HEK293 (cell line): ENCODE data around the gene PTGES.
A peak's percentile ranks its signal among the peaks of the same experiment; 100 is the strongest.

Experiments used
- AEBP2 ChIP-seq: fragments of 450-650 bp; formaldehyde crosslinking; IDR thresholded peaks from 2 replicates; pipeline ENCODE4 v1.5.1; 2016; ENCODE audit warnings: missing biosample characterization, missing genetic modification characterization, borderline replicate concordance
- BCL11A ChIP-seq: fragments of 450-650 bp; formaldehyde crosslinking; IDR thresholded peaks from 2 replicates; pipeline ENCODE4 v1.5.1; 2016; ENCODE audit warnings: low read depth, missing biosample characterization, missing genetic modification characterization
- MEIS1 ChIP-seq: sonication (generic); formaldehyde crosslinking; IDR thresholded peaks from 2 replicates; pipeline ENCODE4 v1.8.1; 2022; ENCODE audit warnings: missing genetic modification reagents, mild to moderate bottlenecking, borderline replicate concordance
- SETDB1 ChIP-seq: IDR thresholded peaks from one replicate; pipeline ENCODE4 v1.6.1; 2017; ENCODE audit warnings: mild to moderate bottlenecking, low read length, moderate library complexity, mixed read lengths; ENCODE audit not compliant: insufficient read length
- SP2 ChIP-seq: fragments of 450-650 bp; formaldehyde crosslinking; IDR thresholded peaks from 2 replicates; pipeline ENCODE4 v1.5.1; 2016; ENCODE audit warnings: missing biosample characterization, missing genetic modification characterization
- SP3 ChIP-seq: fragments of 450-650 bp; formaldehyde crosslinking; IDR thresholded peaks from 2 replicates; pipeline ENCODE4 v1.5.1; 2016; ENCODE audit warnings: missing biosample characterization, missing genetic modification characterization
- ZBTB1 ChIP-seq: fragments of 450-650 bp; formaldehyde crosslinking; IDR thresholded peaks from 2 replicates; pipeline ENCODE4 v1.5.1; 2016; ENCODE audit warnings: missing biosample characterization, missing genetic modification characterization
- ZBTB17 ChIP-seq: fragments of 450-650 bp; formaldehyde crosslinking; IDR thresholded peaks from 2 replicates; pipeline ENCODE4 v1.5.1; 2016; ENCODE audit warnings: missing biosample characterization, missing genetic modification characterization
- ZBTB20 ChIP-seq: fragments of 450-650 bp; formaldehyde crosslinking; IDR thresholded peaks from 2 replicates; pipeline ENCODE4 v1.5.1; 2016; ENCODE audit warnings: missing biosample characterization, missing genetic modification characterization
- ZBTB44 ChIP-seq: fragments of 450-650 bp; IDR thresholded peaks from 2 replicates; pipeline ENCODE4 v1.5.1; 2018; ENCODE audit warnings: missing biosample characterization, mild to moderate bottlenecking, missing genetic modification characterization
- ZBTB49 ChIP-seq: fragments of 450-650 bp; formaldehyde crosslinking; IDR thresholded peaks from 2 replicates; pipeline ENCODE4 v1.5.1; 2016; ENCODE audit warnings: missing biosample characterization, missing genetic modification characterization, low read depth
- ZNF132 ChIP-seq: fragments of 450-650 bp; formaldehyde crosslinking; IDR thresholded peaks from 2 replicates; pipeline ENCODE4 v1.5.1; 2017; ENCODE audit warnings: missing biosample characterization, missing genetic modification characterization, borderline replicate concordance
- ZNF146 ChIP-seq: fragments of 450-650 bp; formaldehyde crosslinking; IDR thresholded peaks from 2 replicates; pipeline ENCODE4 v1.5.1; 2016; ENCODE audit warnings: missing biosample characterization, missing genetic modification characterization
- ZNF221 ChIP-seq: fragments of 450-650 bp; formaldehyde crosslinking; IDR thresholded peaks from 2 replicates; pipeline ENCODE4 v1.5.1; 2017; ENCODE audit warnings: missing biosample characterization, missing genetic modification characterization, borderline replicate concordance
- ZNF311 ChIP-seq: fragments of 450-650 bp; formaldehyde crosslinking; IDR thresholded peaks from 2 replicates; pipeline ENCODE4 v1.5.1; 2017; ENCODE audit warnings: missing biosample characterization, missing genetic modification characterization, borderline replicate concordance
- ZNF37A ChIP-seq: fragments of 450-650 bp; IDR thresholded peaks from 2 replicates; pipeline ENCODE4 v1.5.1; 2018; ENCODE audit warnings: missing biosample characterization, missing genetic modification characterization
- ZNF513 ChIP-seq: fragments of 450-650 bp; IDR thresholded peaks from 2 replicates; pipeline ENCODE4 v1.5.1; 2018; ENCODE audit warnings: missing biosample characterization, missing genetic modification characterization
- ZNF521 ChIP-seq: fragments of 450-650 bp; formaldehyde crosslinking; IDR thresholded peaks from 2 replicates; pipeline ENCODE4 v1.5.1; 2017; ENCODE audit warnings: missing biosample characterization, mild to moderate bottlenecking, missing genetic modification characterization
- ZNF558 ChIP-seq: fragments of 450-650 bp; formaldehyde crosslinking; IDR thresholded peaks from 2 replicates; pipeline ENCODE4 v1.5.1; 2016; ENCODE audit warnings: missing biosample characterization, missing genetic modification characterization
- ZNF580 ChIP-seq: fragments of 450-650 bp; formaldehyde crosslinking; IDR thresholded peaks from 2 replicates; pipeline ENCODE4 v1.5.1; 2016; ENCODE audit warnings: missing biosample characterization, missing genetic modification characterization
- ZNF600 ChIP-seq: fragments of 450-650 bp; formaldehyde crosslinking; IDR thresholded peaks from 2 replicates; pipeline ENCODE4 v1.5.1; 2016; ENCODE audit warnings: missing biosample characterization, missing genetic modification characterization
- ZSCAN4 ChIP-seq: fragments of 450-650 bp; formaldehyde crosslinking; IDR thresholded peaks from 2 replicates; pipeline ENCODE4 v1.5.1; 2017; ENCODE audit warnings: missing biosample characterization, missing genetic modification characterization
- TF ChIP-seq, protein P1 (sequence below): fragments of 450-650 bp; formaldehyde crosslinking; IDR thresholded peaks from 2 replicates; pipeline ENCODE4 v1.5.1; 2016; ENCODE audit warnings: missing biosample characterization, missing genetic modification characterization
- TF ChIP-seq, protein P2 (sequence below): fragments of 450-650 bp; formaldehyde crosslinking; IDR thresholded peaks from 2 replicates; pipeline ENCODE4 v1.5.1; 2017; ENCODE audit warnings: missing biosample characterization, missing genetic modification characterization

The PTGES gene

DNA sequence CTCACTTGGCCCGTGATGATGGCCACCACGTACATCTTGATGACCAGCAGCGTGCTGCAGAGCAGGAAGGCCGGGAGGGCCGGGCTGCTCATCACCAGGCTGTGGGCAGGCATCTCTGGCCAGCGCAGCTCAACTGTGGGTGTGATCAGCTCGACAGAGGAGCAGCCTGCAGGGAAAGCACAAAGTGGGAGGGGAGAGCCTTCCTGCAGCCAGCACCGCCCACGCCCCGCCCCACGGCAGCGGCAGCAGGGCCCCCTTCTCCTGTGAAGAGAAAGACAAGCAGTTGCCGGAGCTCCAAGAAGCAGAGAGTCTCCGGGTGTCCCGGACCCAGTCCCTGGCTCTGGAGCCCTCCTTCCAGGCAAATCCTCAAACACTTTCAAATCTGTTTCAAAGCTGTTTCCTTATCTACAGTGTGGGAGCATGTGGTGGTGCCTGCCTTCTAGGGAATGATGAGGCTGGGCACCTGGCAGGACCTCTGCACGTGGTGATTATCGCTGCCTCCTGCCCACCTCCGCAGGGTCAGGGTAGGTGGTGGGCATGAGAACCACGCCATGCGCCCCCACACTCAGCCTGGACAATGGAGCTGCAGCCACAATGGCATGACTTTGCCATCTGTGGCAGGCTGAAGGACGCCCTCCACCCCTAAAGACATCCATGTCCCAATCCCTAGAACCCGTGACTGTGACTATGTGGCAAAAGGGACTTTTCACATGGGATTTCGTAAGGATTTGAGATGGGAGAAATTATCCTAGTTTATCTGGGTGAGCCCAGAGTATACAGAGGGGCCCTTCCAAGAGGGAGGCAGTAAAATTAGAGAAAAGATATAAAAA lies at the start of gene PTGES (continued):
- TF ChIP-seq, protein P1, sequence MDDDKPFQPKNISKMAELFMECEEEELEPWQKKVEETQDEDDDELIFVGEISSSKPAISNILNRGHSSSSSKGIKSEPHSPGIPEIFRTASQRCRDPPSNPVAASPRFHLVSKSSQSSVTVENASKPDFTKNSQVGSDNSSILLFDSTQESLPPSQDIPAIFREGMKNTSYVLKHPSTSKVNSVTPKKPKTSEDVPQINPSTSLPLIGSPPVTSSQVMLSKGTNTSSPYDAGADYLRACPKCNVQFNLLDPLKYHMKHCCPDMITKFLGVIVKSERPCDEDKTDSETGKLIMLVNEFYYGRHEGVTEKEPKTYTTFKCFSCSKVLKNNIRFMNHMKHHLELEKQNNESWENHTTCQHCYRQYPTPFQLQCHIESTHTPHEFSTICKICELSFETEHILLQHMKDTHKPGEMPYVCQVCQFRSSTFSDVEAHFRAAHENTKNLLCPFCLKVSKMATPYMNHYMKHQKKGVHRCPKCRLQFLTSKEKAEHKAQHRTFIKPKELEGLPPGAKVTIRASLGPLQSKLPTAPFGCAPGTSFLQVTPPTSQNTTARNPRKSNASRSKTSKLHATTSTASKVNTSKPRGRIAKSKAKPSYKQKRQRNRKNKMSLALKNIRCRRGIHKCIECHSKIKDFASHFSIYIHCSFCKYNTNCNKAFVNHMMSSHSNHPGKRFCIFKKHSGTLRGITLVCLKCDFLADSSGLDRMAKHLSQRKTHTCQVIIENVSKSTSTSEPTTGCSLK (tag by site-specific recombination), result no peak
- no peak for TF ChIP-seq ZNF132 (tag by site-specific recombination)
- TF ChIP-seq ZNF513 (tag by site-specific recombination), result no peak
- peak; percentile 81 for TF ChIP-seq ZBTB17
- TF ChIP-seq MEIS1 (CRISPR knock-in tag), result no peak
- TF ChIP-seq ZNF580 (tag by site-specific recombination), result no peak
- TF ChIP-seq ZBTB20 (tag by site-specific recombination), result no peak
- no peak for TF ChIP-seq ZSCAN4 (tag by site-specific recombination)
- TF ChIP-seq, protein P2, sequence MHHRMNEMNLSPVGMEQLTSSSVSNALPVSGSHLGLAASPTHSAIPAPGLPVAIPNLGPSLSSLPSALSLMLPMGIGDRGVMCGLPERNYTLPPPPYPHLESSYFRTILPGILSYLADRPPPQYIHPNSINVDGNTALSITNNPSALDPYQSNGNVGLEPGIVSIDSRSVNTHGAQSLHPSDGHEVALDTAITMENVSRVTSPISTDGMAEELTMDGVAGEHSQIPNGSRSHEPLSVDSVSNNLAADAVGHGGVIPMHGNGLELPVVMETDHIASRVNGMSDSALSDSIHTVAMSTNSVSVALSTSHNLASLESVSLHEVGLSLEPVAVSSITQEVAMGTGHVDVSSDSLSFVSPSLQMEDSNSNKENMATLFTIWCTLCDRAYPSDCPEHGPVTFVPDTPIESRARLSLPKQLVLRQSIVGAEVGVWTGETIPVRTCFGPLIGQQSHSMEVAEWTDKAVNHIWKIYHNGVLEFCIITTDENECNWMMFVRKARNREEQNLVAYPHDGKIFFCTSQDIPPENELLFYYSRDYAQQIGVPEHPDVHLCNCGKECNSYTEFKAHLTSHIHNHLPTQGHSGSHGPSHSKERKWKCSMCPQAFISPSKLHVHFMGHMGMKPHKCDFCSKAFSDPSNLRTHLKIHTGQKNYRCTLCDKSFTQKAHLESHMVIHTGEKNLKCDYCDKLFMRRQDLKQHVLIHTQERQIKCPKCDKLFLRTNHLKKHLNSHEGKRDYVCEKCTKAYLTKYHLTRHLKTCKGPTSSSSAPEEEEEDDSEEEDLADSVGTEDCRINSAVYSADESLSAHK (tag by site-specific recombination), result no peak
- TF ChIP-seq SETDB1, result no peak
- no peak for TF ChIP-seq ZNF521 (tag by site-specific recombination)
- no peak for TF ChIP-seq ZNF221 (tag by site-specific recombination)
- TF ChIP-seq ZNF311 (tag by site-specific recombination), result no peak
- peak; percentile 64 for TF ChIP-seq SP2 (tag by site-specific recombination)
- TF ChIP-seq ZNF146 (tag by site-specific recombination), result no peak
- TF ChIP-seq BCL11A (tag by site-specific recombination), result no peak
- TF ChIP-seq SP3 (tag by site-specific recombination), result peak; percentile 81
- TF ChIP-seq ZBTB1, result no peak
- no peak for TF ChIP-seq AEBP2 (tag by site-specific recombination)
- no peak for TF ChIP-seq ZBTB49 (tag by site-specific recombination)
- no peak for TF ChIP-seq ZNF37A (tag by site-specific recombination)
- TF ChIP-seq ZNF558 (tag by site-specific recombination), result no peak
- peak; percentile 34; the same call in 1 of the 2 replicates for TF ChIP-seq ZNF600 (tag by site-specific recombination)
- no peak for TF ChIP-seq ZBTB44 (tag by site-specific recombination)
